Measurements from ENCODE around the gene NTNG2. TPM values are rescaled to one million over a fixed set of nuclear protein-coding genes. Genes with fewer than 3 reads are reported as not detected.
"Not testable (repeated sequence)": the region's sequence is repeated elsewhere in the genome, so short reads cannot be mapped to it uniquely, and the experiment has no call there.

The NTNG2 gene
- total and polyA plus RNA-seq, 2 of the 13 experiments (the other 11 are each of a cell fraction or from before 2014, with no cell fraction given): 0.02 to 0.36 TPM

- Histone ChIP-seq H3K9me3 (ENCODE audit: low read length) (no peaks in the 10 kb centered on the region), H3K79me2 (ENCODE audit: insufficient read depth, low read length) (no peaks in the 10 kb centered on the region), H3K4me1 (ENCODE audit: insufficient read depth, low read length) (no peaks in the 10 kb centered on the region), H2AFZ (ENCODE audit: low read length) (no peak overlapping the region), H3K9ac (ENCODE audit: insufficient read depth, low read depth, low read length) (no peak overlapping the region), H3K36me3 (replicated peaks in 1 of 2; ENCODE audit: control insufficient read depth in 1 of 2, insufficient read depth in 2 of 2, low read length in 2 of 2) (no peaks in the 10 kb centered on the region), H4K20me1 (ENCODE audit: insufficient read depth, low read length) (no peaks in the 10 kb centered on the region), H3K4me2 (ENCODE audit: low read depth, low read length) (no peak overlapping the region), H3K4me3 (replicated peaks in 1 of 3; ENCODE audit: insufficient read depth in 1 of 3, low read depth in 2 of 3, low read length in 3 of 3) (no peak overlapping the region), H3K27me3 (ENCODE audit: control insufficient read depth in 1 of 2, insufficient read depth in 2 of 2, low read length in 2 of 2) (peaks cover 16 to 92% of the 10 kb centered on the region in 2 experiments), H3K27ac (ENCODE audit: extremely low read length, insufficient read depth, low read length) (no peak overlapping the region)
- in situ Hi-C loops (cut with HindIII; ENCODE audit: extremely low pct_ligation_motif_present, low pct_unique_long_range_greater_than_20kb): no loop called here
- POLR2A ChIA-PET: no interaction called here
- CTCF ChIA-PET (ENCODE audit: low intra/inter-chr PET ratio, low total read pairs): no interaction called here
- ATAC-seq (peak; percentile 29; the same call in 1 of the 3 replicates), DNase-seq (ENCODE audit: low spot score) (no peak), FAIRE-seq (no peak)
- intact Hi-C loops (cut with micrococcal nuclease; ENCODE audit: unreplicated experiment): no loop called here
- WGBS (ENCODE audit: low lambda C conversion rate): 7% methylated on average over 5 of the region's 12 CpGs
- BruUV-seq (replicated peaks): no TSS peak
- TF ChIP-seq E2F1 (CRISPR knock-in tag; IDR thresholded peaks at IDR 0.05) (no peak), NFE2L2 (IDR thresholded peaks at IDR 0.05; ENCODE audit: low read length) (peak; percentile 7; the same call in 1 of the 2 replicates)
Observed at GRCh38 chr9:132129535-132129934, 32.3 kb upstream of the NTNG2 start.

- H3K27me3 ChIP-seq (ENCODE audit: control insufficient read depth in 1 of 2, insufficient read depth in 2 of 2, low read length in 2 of 2): peaks cover 19 to 81% of the 10 kb centered on the region in 2 experiments
- H4K20me1 ChIP-seq (ENCODE audit: insufficient read depth, low read length); CTCF ChIA-PET (ENCODE audit: low intra/inter-chr PET ratio, low total read pairs); H3K4me3 ChIP-seq (replicated peaks in 1 of 3; ENCODE audit: insufficient read depth in 1 of 3, low read depth in 2 of 3, low read length in 3 of 3); DNase-seq (ENCODE audit: low spot score); in situ Hi-C loops (cut with HindIII; ENCODE audit: extremely low pct_ligation_motif_present, low pct_unique_long_range_greater_than_20kb); H3K4me1 ChIP-seq (ENCODE audit: insufficient read depth, low read length); H2AFZ ChIP-seq (ENCODE audit: low read length); FAIRE-seq; H3K9me3 ChIP-seq (ENCODE audit: low read length); BruUV-seq (replicated peaks); H3K36me3 ChIP-seq (replicated peaks in 1 of 2; ENCODE audit: control insufficient read depth in 1 of 2, insufficient read depth in 2 of 2, low read length in 2 of 2); H3K9ac ChIP-seq (ENCODE audit: insufficient read depth, low read depth, low read length); H3K27ac ChIP-seq (ENCODE audit: extremely low read length, insufficient read depth, low read length); H3K79me2 ChIP-seq (ENCODE audit: insufficient read depth, low read length); ATAC-seq; POLR2A ChIA-PET; intact Hi-C loops (cut with micrococcal nuclease; ENCODE audit: unreplicated experiment); H3K4me2 ChIP-seq (ENCODE audit: low read depth, low read length): not testable (repeated sequence)
- WGBS (ENCODE audit: low lambda C conversion rate): 0% methylated on average over 5 of the region's 5 CpGs
Observed at GRCh38 chr9:132134085-132134484, 27.8 kb upstream of the NTNG2 start.

All from HepG2 (cell line).